M059J (cell line): Measurements from ENCODE around the gene NCBP2L. TPM values are rescaled to one million over a fixed set of nuclear protein-coding genes. Genes with fewer than 3 reads are reported as not detected.

Source experiments
- DNase-seq: peaks from one replicate; pipeline ENCODE4 v3.0.0-alpha.2; 2012; ENCODE audit warnings: low read depth
- total RNA-seq: library from RNA; depleted of rRNA; stranded (reverse); fragments of >200 nt; shearing (Covaris generic); gene quantifications from 2 replicates; pipeline ENCODE4 v1.2.3, GENCODE V29; 2014; rRNA removed

NCBP2L gene
- total RNA-seq, result not detected in 2 replicates

- DNase-seq, result no peak
Observed at GRCh38 chrX:107777536-107777832, at the start of gene NCBP2L. Gene NCBP2L (plus strand): TSS chrX:107777733. CDS start chrX:107794221, 16,488 bp downstream.

- DNase-seq, result no peak
Observed at GRCh38 chrX:107728371-107729099, 49.0 kb upstream of the NCBP2L start.

- DNase-seq, result peak; percentile 46
Observed at GRCh38 chrX:107729558-107730297, 47.8 kb upstream of the NCBP2L start.

- no peak for DNase-seq
Observed at GRCh38 chrX:107730298-107730655, 47.3 kb upstream of the NCBP2L start.

- DNase-seq, result peak; percentile 66
Observed at GRCh38 chrX:107730991-107731766, 46.4 kb upstream of the NCBP2L start.

- DNase-seq, result peak; percentile 94
Observed at GRCh38 chrX:107731831-107732502, 45.6 kb upstream of the NCBP2L start.

- DNase-seq, result no peak
Observed at GRCh38 chrX:107733686-107734085, 43.8 kb upstream of the NCBP2L start.

GRCh38 chrX:107734646-107735045 is 42.9 kb upstream of the NCBP2L start:
- DNase-seq, result no peak

GRCh38 chrX:107736781-107737531 is 40.6 kb upstream of the NCBP2L start:
- DNase-seq, result peak; percentile 73

- DNase-seq, result no peak
Observed at GRCh38 chrX:107738272-107738671, 39.3 kb upstream of the NCBP2L start.

GRCh38 chrX:107738768-107739167 is 38.8 kb upstream of the NCBP2L start:
- DNase-seq, result no peak

GRCh38 chrX:107739541-107739940 is 38.0 kb upstream of the NCBP2L start:
- no peak for DNase-seq

GRCh38 chrX:107741404-107741790 is 36.1 kb upstream of the NCBP2L start:
- DNase-seq, result no peak

- DNase-seq, result no peak
Observed at GRCh38 chrX:107742700-107743191, 34.8 kb upstream of the NCBP2L start.

- DNase-seq, result no peak
Observed at GRCh38 chrX:107743995-107744394, 33.5 kb upstream of the NCBP2L start.

- no peak for DNase-seq
Observed at GRCh38 chrX:107744868-107745267, 32.7 kb upstream of the NCBP2L start.

GRCh38 chrX:107747596-107748161 is 29.9 kb upstream of the NCBP2L start:
- peak; percentile 69 for DNase-seq

- DNase-seq, result no peak
Observed at GRCh38 chrX:107748506-107748905, 29.0 kb upstream of the NCBP2L start.

- DNase-seq, result no peak
Observed at GRCh38 chrX:107750263-107750662, 27.3 kb upstream of the NCBP2L start.

- DNase-seq, result no peak
Observed at GRCh38 chrX:107750861-107751445, 26.6 kb upstream of the NCBP2L start.
